ENCODE measurements around the gene RGS6. TPM values are rescaled to one million over a fixed set of nuclear protein-coding genes. Genes with fewer than 3 reads are reported as not detected.

RGS6 gene
- total and polyA plus RNA-seq, 2 of the 4 experiments (the other 2 are of a cell fraction), result not detected

DNA sequence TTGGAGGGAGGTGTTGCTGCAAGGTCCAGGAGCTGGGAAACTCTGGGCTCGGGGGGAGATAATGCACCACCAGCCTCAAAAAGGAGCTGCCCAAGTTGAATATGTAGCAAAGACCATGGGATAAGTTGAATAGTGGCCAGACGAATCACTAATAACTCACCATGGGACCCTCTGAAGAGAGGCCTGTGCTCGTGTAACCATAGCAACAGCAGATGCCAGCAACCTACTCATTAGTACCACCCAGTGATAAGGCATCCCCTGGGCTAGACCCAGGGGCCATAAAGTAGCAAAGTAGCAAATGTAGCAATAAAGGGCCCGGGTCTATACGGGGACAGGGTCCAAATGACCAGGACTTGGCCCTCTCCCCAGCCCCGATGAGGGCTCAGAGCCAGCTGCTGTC is 633.7 kb downstream of the RGS6 start:
- intact Hi-C loops (cut with micrococcal nuclease), result no loop called here
- H3K18ac ChIP-seq (ENCODE audit: low read depth, low read length), result no peak overlapping the region
- H2AFZ ChIP-seq (replicated peaks; ENCODE audit: low read length, poor library complexity), result no peak overlapping the region
- no peak overlapping the region for H3K4me2 ChIP-seq (ENCODE audit: low read depth, low read length)
- no peak overlapping the region for H2AK5ac ChIP-seq (ENCODE audit: low read depth, low read length)
- dilution Hi-C loops (cut with HindIII; ENCODE audit: low sequenced_read_pairs, unreplicated experiment), result no loop called here
- H2BK15ac ChIP-seq (ENCODE audit: low read depth, low read length), result no peak overlapping the region
- H3K4ac ChIP-seq (ENCODE audit: low read depth, low read length), result no peak overlapping the region
- no peak overlapping the region for H4K91ac ChIP-seq (ENCODE audit: insufficient read depth, low read depth, low read length)
- no peak overlapping the region for H3K56ac ChIP-seq (ENCODE audit: extremely low read depth, insufficient read depth, low read length)
- H2AK9ac ChIP-seq (replicated peaks; ENCODE audit: low read depth, low read length, poor library complexity), result no peak overlapping the region
- no peak overlapping the region for H3K14ac ChIP-seq (replicated peaks; ENCODE audit: low read depth, low read length)
- BruUV-seq (replicated peaks), result no TSS peak
- H4K20me1 ChIP-seq (ENCODE audit: insufficient read depth, low read length), result no peaks in the 10 kb centered on the region
- TF ChIP-seq MAFK (IDR thresholded peaks at IDR 0.05; ENCODE audit: low read depth, low read length), result no peak
- no peak for TF ChIP-seq SMC3 (IDR thresholded peaks at IDR 0.05; ENCODE audit: low read depth, low read length)
- TF ChIP-seq USF2 (IDR thresholded peaks at IDR 0.05; ENCODE audit: low read depth, low read length), result no peak
- no peak for TF ChIP-seq MAZ (IDR thresholded peaks at IDR 0.05; ENCODE audit: borderline replicate concordance, low read depth, low read length)
- TF ChIP-seq CHD1 (IDR thresholded peaks at IDR 0.05; ENCODE audit: low read depth, low read length), result no peak
- no peak for TF ChIP-seq POLR2A (IDR thresholded peaks at IDR 0.05; ENCODE audit: low read depth, low read length)
- TF ChIP-seq RFX5 (IDR thresholded peaks at IDR 0.05; ENCODE audit: low read depth, low read length), result no peak
- no peak for TF ChIP-seq FOS (IDR thresholded peaks at IDR 0.05; ENCODE audit: low read depth, low read length)
- TF ChIP-seq, protein P1, sequence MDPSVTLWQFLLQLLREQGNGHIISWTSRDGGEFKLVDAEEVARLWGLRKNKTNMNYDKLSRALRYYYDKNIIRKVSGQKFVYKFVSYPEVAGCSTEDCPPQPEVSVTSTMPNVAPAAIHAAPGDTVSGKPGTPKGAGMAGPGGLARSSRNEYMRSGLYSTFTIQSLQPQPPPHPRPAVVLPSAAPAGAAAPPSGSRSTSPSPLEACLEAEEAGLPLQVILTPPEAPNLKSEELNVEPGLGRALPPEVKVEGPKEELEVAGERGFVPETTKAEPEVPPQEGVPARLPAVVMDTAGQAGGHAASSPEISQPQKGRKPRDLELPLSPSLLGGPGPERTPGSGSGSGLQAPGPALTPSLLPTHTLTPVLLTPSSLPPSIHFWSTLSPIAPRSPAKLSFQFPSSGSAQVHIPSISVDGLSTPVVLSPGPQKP (IDR thresholded peaks at IDR 0.05; ENCODE audit: borderline replicate concordance, low read depth, low read length), result no peak
- TF ChIP-seq BHLHE40 (IDR thresholded peaks at IDR 0.05; ENCODE audit: low read depth, low read length), result no peak
- no peak for TF ChIP-seq CEBPB (IDR thresholded peaks at IDR 0.05; ENCODE audit: low read depth, low read length)
- no peak for TF ChIP-seq NFE2L2 (IDR thresholded peaks at IDR 0.05; ENCODE audit: low read depth, low read length)
- no peak for TF ChIP-seq RCOR1 (IDR thresholded peaks at IDR 0.05; ENCODE audit: insufficient replicate concordance, low read length)
- no peak for TF ChIP-seq MXI1 (IDR thresholded peaks at IDR 0.05; ENCODE audit: borderline replicate concordance, low read depth, low read length)
- no peak for TF ChIP-seq RAD21 (IDR thresholded peaks at IDR 0.05; ENCODE audit: low read length)
- TF ChIP-seq, protein P2, sequence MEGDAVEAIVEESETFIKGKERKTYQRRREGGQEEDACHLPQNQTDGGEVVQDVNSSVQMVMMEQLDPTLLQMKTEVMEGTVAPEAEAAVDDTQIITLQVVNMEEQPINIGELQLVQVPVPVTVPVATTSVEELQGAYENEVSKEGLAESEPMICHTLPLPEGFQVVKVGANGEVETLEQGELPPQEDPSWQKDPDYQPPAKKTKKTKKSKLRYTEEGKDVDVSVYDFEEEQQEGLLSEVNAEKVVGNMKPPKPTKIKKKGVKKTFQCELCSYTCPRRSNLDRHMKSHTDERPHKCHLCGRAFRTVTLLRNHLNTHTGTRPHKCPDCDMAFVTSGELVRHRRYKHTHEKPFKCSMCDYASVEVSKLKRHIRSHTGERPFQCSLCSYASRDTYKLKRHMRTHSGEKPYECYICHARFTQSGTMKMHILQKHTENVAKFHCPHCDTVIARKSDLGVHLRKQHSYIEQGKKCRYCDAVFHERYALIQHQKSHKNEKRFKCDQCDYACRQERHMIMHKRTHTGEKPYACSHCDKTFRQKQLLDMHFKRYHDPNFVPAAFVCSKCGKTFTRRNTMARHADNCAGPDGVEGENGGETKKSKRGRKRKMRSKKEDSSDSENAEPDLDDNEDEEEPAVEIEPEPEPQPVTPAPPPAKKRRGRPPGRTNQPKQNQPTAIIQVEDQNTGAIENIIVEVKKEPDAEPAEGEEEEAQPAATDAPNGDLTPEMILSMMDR (conservative IDR thresholded peaks at IDR 0.05; ENCODE audit: low read depth, low read length), result no peak
- WGBS, 2 experiments (ENCODE audit: extremely low coverage in 2 of 2, insufficient read length in 1 of 2), result 30% methylated on average over 2 of the region's 6 CpGs; no CpG with 5 or more reads in 1 of the 2 experiments
- DNase-seq (no peak), ATAC-seq (ENCODE audit: low read depth) (no peak)
- no peak overlapping the region for H3K23ac ChIP-seq (ENCODE audit: low read depth, low read length)
- H2BK20ac ChIP-seq (ENCODE audit: low read depth, low read length), result no peak overlapping the region
- no peak overlapping the region for H2BK120ac ChIP-seq (ENCODE audit: low read depth, low read length)
- H3K9me1 ChIP-seq (ENCODE audit: insufficient read depth, low read length), result no peaks in the 10 kb centered on the region
- no peaks in the 10 kb centered on the region for H3K36me3 ChIP-seq (ENCODE audit: control insufficient read depth, insufficient read depth, low read length)
- no peak overlapping the region for H3K9ac ChIP-seq (ENCODE audit: low read depth, low read length)
- no peak overlapping the region for H4K8ac ChIP-seq (ENCODE audit: low read depth in 2 of 2, low read length in 2 of 2)
- H3K79me1 ChIP-seq (ENCODE audit: low read depth in 1 of 2, low read length in 2 of 2), result no peaks in the 10 kb centered on the region
- no peak overlapping the region for H2BK5ac ChIP-seq (ENCODE audit: low read depth, low read length, poor library complexity, severe bottlenecking)
- ChIA-PET POLR2A (ENCODE audit: unreplicated experiment) (no interaction called here), CTCF (no interaction called here)
- H3K4me1 ChIP-seq (ENCODE audit: control insufficient read depth, insufficient read depth, low read length), result no peaks in the 10 kb centered on the region
- in situ Hi-C loops (cut with MboI; ENCODE audit: low sequenced_read_pairs), result no loop called here
- H3K27me3 ChIP-seq (ENCODE audit: control insufficient read depth, insufficient read depth, low read length), result no peaks in the 10 kb centered on the region
- no peak overlapping the region for H3K27ac ChIP-seq (ENCODE audit: insufficient read depth, low read length)
- H3K9me3 ChIP-seq (ENCODE audit: control insufficient read depth, insufficient read depth, low read length), result no peaks in the 10 kb centered on the region
- H3K4me3 ChIP-seq (ENCODE audit: insufficient read depth, low read depth, low read length), result no peak overlapping the region
- no peak overlapping the region for H4K5ac ChIP-seq (ENCODE audit: low read depth, low read length)
